GM12874 (cell line): ENCODE measurements around the gene BLOC1S4.

Experiments
- TF ChIP-seq, protein P1 (sequence below): IDR thresholded peaks from 2 replicates; pipeline ENCODE4 v1.5.1; 2011; ENCODE audit warnings: low read depth, mild to moderate bottlenecking, control low read depth, low read length, moderate library complexity; ENCODE audit not compliant: insufficient read depth

BLOC1S4 gene

DNA sequence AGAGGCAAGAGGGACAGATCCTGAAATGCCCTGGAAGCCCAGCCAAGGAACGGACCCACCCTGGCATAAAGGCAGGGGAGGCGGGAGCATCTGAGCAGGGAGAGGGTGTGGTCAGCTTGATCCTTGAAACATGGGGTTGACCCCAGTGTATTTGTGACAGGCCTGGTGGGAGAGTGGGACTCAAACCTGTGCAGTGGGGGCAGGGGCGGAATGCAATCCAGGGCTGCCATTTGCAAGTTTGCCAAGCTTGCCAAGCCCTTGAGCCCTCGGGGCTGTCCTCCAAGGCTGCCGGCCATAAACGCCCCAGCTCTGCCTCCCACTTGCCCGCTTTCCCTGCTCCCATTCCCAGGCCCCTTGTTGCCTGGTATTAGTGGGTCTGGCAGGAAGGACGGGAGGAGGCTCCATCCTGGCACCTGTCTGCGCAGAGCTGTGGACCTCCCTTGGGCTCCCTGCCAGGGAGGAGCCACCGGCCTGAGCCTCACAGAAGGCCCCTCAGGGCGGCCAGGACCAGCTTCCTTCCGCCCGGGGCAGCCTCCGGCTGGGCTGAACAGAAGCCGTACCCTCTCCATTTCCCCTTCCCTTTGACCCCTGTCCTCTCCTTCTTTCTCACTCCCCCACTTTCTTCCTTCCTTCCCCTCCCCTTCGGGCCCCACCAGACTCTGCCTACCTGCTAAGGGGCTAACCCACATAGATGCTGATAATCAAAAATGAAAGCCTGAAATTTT is 21.6 kb upstream of the BLOC1S4 start:
- TF ChIP-seq, protein P1, sequence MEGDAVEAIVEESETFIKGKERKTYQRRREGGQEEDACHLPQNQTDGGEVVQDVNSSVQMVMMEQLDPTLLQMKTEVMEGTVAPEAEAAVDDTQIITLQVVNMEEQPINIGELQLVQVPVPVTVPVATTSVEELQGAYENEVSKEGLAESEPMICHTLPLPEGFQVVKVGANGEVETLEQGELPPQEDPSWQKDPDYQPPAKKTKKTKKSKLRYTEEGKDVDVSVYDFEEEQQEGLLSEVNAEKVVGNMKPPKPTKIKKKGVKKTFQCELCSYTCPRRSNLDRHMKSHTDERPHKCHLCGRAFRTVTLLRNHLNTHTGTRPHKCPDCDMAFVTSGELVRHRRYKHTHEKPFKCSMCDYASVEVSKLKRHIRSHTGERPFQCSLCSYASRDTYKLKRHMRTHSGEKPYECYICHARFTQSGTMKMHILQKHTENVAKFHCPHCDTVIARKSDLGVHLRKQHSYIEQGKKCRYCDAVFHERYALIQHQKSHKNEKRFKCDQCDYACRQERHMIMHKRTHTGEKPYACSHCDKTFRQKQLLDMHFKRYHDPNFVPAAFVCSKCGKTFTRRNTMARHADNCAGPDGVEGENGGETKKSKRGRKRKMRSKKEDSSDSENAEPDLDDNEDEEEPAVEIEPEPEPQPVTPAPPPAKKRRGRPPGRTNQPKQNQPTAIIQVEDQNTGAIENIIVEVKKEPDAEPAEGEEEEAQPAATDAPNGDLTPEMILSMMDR: no peak

DNA sequence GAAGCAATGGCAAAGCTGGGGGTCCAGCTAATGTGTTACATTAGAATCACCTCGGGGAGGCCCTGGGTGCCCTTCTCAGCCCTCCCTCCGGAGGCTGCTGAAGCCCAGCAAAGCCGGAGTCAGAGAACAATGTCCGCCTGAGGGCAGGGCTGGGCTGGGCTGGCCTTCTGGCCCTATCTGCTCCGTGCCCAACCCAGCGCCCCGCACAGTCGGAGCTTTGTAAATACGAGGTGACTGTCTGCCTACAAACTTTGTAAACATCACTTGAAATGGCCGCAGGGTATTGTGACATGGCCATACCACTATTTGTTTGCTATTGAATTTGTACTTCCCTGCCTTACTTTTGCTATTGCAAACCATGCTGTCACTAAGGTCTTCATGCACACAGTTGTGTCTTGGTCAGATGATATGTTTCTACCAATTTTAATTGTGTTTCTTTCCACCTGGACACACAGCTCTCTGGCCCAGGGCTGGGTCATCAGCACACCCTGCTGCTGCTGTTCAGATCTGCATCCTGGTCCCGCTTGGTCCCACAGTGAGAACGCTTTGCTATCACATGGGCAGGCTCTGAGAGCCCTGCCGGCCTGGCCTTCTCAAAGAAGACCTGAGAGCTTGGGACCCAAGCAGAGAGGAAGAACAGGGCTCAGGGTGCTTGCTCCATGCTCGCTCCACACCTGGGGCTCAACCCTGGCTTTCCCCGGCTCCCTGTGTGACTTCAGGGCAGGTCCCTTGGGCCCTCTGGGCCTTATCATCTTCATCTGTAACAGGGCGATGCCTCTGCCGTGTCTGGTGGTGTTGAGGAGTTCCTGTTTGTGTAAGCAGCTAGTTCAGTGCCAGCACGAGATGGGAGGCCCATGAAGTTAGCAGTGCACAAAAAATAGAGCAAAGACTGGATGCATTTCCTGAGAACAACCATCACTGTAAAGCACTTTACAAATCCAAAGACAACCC is 20.0 kb upstream of the BLOC1S4 start:
- TF ChIP-seq, protein P1: no peak

DNA sequence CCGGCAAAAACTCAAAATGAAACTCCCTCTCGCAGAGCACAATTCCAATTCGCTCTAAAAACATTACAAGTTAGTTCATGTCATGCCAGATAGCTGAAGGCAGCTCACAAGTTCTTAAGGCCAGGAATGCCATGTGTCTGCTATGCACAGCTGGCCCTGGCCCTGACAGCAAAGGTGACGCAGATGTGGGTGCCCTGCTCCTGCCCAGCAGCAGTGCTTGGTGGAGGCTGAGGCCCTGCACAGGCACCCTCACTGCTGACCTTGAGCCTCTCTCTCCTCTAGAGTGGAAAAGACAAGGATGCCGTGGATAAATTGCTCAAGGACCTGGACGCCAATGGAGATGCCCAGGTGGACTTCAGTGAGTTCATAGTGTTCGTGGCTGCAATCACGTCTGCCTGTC is 19.4 kb upstream of the BLOC1S4 start:
- TF ChIP-seq, protein P1: no peak

DNA sequence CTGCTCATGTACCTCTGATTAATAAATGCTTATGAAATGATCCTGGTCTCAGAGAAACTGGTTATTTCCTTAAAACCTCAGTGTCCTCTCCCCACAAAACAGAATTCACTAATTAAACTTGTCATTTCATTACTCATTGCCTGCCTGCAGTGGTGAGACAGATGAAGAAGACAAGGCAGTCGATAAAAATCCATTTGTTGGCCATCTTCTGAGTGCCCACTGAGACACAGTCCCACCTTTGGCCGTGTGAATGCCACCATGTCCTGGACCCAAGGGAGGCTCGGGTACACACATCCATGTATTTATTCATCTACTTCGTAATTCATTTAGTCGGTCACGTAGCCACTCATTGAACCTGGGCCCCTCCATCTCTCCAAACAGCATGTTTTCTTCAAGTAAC is 18.8 kb upstream of the BLOC1S4 start:
- TF ChIP-seq, protein P1: no peak

DNA sequence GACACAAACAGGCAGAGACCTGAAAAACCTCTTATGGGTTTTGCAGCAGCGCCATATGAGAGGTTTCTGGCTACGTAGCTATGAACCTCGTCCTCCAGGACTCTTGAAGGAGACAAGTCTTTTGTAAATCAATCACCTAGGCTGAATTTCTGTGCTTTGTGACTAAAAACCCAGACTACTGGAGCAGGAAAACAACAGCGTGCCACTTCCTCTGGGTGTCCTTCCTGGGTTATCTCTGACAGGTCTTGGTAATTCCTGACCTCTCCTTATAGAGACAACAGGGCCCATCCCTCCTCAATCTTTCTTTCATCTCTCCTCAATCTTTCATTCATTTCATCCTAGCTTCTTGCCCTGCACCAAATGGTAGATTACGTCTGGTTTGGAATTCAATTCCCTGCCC is 16.6 kb upstream of the BLOC1S4 start:
- TF ChIP-seq, protein P1: no peak

DNA sequence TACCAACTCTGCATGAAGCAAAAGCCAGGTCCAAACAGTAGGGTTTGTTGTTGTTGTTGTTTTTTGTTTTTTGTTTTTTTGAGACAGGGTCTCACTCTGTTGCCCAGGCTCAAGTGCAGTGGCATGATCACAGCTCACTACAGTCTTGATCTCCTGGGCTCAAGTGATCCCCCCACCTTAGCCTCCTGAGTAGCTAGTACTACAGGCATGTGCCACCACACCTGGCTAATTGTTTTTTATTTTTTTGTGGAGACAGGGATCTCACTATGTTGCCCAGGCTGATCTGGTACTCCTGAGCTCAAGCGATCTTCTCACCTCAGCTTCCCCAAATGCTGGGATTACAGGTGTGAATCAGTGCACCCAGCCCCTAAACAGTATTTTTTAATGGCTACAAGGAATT is 16.1 kb upstream of the BLOC1S4 start:
- TF ChIP-seq, protein P1: no peak

DNA sequence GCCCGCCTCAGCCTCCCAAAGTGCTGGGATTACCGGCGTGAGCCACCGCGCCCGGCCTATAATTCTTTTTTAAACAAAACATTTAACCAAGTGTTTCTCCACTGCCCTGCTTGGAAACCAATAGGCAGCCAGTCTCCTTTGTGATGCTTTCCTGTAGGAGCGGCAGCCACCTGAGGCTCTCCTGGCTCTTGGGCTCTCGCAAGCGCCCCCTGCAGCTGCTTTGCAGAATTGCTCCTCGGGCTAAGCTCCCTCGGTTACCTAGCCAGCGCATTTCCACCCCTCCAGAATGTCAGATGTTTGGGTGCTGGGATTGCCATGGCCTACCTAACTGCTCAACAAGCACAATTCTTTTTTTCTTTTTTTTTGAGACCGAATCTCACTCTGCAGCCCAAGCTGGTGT is 14.6 kb upstream of the BLOC1S4 start:
- TF ChIP-seq, protein P1: peak; percentile 58
